Left lung (tissue), 14 donors: ENCODE results near the gene RYR2. TPM values are rescaled to one million over a fixed set of nuclear protein-coding genes. Genes with fewer than 3 reads are reported as not detected.
A peak's percentile ranks its signal among the peaks of the same experiment; 100 is the strongest.

ENCODE experiments used
- ATAC-seq: fragments of 200-7000 bp; cut with Tn5 transposase; one replicate; pipeline ENCODE4 v1.9.1; 2020; ENCODE audit warnings: moderate library complexity
- DNase-seq, 4 donors: peaks; one replicate each; pipeline ENCODE4 v3.0.0-alpha.2; 2013 to 2020
- H3K27ac ChIP-seq, 2 donors: fragments of 200-600 bp; sonication (generic) in 1 of 2; one replicate each; pipeline versions ENCODE4 v1.5.0 to v1.8.0; 2020 to 2021
- H3K27me3 ChIP-seq, 2 donors: fragments of 200-600 bp; sonication (generic) in 1 of 2; one replicate each; pipeline versions ENCODE4 v1.5.0 to v1.8.0; 2020 to 2021
- H3K36me3 ChIP-seq, 2 donors: fragments of 200-600 bp; sonication (generic) in 1 of 2; one replicate each; pipeline versions ENCODE4 v1.5.0 to v1.8.0; 2020 to 2021
- H3K4me1 ChIP-seq, 2 donors: fragments of 200-600 bp; one replicate each; pipeline ENCODE4 v1.8.0; 2021
- H3K4me3 ChIP-seq, 2 donors: fragments of 200-600 bp; sonication (generic) in 1 of 2; one replicate each; pipeline versions ENCODE4 v1.5.0 to v1.8.0; 2020 to 2021; ENCODE audit warnings: mild to moderate bottlenecking in 1 of 2
- H3K9me3 ChIP-seq, 2 donors: fragments of 200-600 bp; sonication (generic) in 1 of 2; one replicate each; pipeline versions ENCODE4 v1.5.0 to v1.8.0; 2020 to 2021
- intact Hi-C, 2 donors: fragments of 100-400 bp; cut with DNase I; formaldehyde crosslinking; loops; one replicate each; pipeline versions ENCODE4 v1.11.2 to v1.14.2; 2022
- long read RNA-seq, 12 donors: library from polyadenylated mRNA in 2 of 12; unstranded in 2 of 12; transcript quantifications; one replicate each; pipeline ENCODE4 v2.0.0 and lab custom pipeline, GENCODE V29; 2019 to 2026
- polyA plus RNA-seq, 6 donors: library from polyadenylated mRNA; unstranded; fragments of 120-200 nt; gene quantifications; one replicate each; pipeline ENCODE4 v1.2.1, GENCODE V29; 2013; ENCODE audit not compliant: insufficient read length in 6 of 6
- total RNA-seq, 2 donors: library from RNA; stranded (reverse); fragmentation: NEBNext Ultra II Directional; extraction: Animal tissue kit (Norgen Biotek cat#: 25700); gene quantifications; one replicate each; pipeline ENCODE4 v1.2.1, GENCODE V29; 2021
- TF ChIP-seq, protein P1 (sequence below), 2 donors: fragments of 200-600 bp; sonication (generic) in 1 of 2; IDR thresholded peaks; one replicate each; pipeline versions ENCODE4 v1.5.0 to v1.8.0; 2021; ENCODE audit warnings: antibody characterized with exemption in 2 of 2
- donor health status: DM: no; HTN: yes; CAD: no.
- donor health status: DM: no; HTN: no; CAD: no.

RYR2 gene
- total RNA-seq: 10 to 100 TPM in 1 of 2 donors, 1 to 10 TPM in 1; 4.7 to 10.3 TPM
- polyA plus RNA-seq: 1 to 10 TPM; 5.0 to 9.4 (median 7.6) TPM
- long read RNA-seq, donor 1: 0 reads
- long read RNA-seq, donor 2: 0 reads
- long read RNA-seq, donor 3: 0 reads
- long read RNA-seq, donor 4: 0 reads
- long read RNA-seq, donor 5: 0 reads
- long read RNA-seq, donor 6: 0 reads
- long read RNA-seq, donor 7: 0 reads
- long read RNA-seq, donor 8: 0 reads
- long read RNA-seq, donor 9: 0 reads
- long read RNA-seq, donor 10, partial matches to known transcripts: 0 of 2 reads
- long read RNA-seq, donor 10, other reads (novel, unspliced or antisense): 2 of 2 reads
- long read RNA-seq, donor 11: 0 reads
- long read RNA-seq, donor 12, partial matches to known transcripts: 0 of 1 reads
- long read RNA-seq, donor 12, other reads (novel, unspliced or antisense): 0 of 1 reads

DNA sequence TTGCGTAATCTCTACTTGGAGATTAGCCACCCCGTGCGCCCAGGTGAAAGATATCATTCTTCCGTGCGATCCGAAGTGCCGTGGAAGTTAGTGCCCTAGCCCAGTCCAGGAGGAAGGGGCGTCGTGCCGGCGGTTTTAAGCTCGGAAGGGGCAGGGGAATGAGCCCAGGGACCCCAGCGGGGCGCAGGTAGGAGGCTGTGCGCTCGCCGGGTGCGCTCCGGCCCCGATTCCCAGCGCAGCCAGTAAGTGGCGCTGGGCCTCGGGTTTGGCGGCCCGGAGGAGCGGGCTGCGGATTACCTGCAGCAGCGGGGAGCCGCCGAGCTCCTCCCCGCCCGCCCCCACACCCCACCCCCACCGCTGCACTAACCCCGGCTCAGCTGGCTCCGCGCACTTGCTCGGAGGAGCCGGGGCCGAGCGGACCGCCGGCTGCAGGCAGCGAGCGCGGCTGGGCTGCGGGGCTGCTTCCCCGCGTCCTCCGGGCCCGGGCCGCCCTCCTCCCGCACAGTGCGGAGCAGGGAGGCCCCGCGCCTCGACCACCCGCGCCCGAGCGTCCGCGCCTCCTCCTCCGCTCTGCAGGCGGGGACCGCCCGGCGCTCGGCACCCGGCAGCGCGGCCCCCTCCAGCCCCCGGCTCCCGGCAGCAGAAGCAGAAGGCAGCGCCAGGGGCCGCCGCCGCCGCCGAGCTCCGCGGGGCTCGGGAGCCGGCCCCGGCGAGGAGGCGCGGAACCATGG is at the start of gene RYR2:
Gene RYR2 (plus strand): TSS at position 390 of the 731 bp plus-strand sequence. CDS start 338 bp downstream, at position 728.
- peak in 3 of 4 donors; percentile 38 to 68 (median 58) for DNase-seq
- H3K27me3 ChIP-seq: peaks cover 26 to 80% of the 10 kb centered on the region in 2 donors

DNA sequence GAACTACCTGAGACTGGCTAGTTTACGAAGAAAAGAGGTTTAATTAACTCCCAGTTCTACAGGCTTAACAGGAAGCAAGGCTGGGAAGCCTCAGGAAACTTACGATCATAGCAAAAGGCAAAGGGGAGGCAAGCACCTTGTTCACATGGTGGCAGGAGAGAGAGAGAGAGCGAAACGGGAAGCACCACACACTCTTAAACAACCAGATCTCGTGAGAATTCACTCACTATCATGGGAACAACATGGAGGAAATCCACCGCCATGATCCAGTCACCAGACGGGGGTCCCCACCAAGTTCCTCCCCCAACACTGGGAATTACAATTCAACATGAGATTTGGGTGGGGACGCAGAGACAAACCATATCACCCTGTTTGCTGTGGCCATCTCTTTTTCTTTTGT is 49.5 kb upstream of the RYR2 start:
- TF ChIP-seq, protein P1, sequence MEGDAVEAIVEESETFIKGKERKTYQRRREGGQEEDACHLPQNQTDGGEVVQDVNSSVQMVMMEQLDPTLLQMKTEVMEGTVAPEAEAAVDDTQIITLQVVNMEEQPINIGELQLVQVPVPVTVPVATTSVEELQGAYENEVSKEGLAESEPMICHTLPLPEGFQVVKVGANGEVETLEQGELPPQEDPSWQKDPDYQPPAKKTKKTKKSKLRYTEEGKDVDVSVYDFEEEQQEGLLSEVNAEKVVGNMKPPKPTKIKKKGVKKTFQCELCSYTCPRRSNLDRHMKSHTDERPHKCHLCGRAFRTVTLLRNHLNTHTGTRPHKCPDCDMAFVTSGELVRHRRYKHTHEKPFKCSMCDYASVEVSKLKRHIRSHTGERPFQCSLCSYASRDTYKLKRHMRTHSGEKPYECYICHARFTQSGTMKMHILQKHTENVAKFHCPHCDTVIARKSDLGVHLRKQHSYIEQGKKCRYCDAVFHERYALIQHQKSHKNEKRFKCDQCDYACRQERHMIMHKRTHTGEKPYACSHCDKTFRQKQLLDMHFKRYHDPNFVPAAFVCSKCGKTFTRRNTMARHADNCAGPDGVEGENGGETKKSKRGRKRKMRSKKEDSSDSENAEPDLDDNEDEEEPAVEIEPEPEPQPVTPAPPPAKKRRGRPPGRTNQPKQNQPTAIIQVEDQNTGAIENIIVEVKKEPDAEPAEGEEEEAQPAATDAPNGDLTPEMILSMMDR (IDR thresholded peaks at IDR 0.05): no peak
- H3K27ac ChIP-seq: no peak overlapping the region
- no peaks in the 10 kb centered on the region for H3K27me3 ChIP-seq
- no peak for DNase-seq
- no peak overlapping the region for H3K4me3 ChIP-seq
- H3K4me1 ChIP-seq: no peaks in the 10 kb centered on the region
- no peaks in the 10 kb centered on the region for H3K36me3 ChIP-seq
- intact Hi-C loops: no loop called here
- ATAC-seq: no peak
- H3K9me3 ChIP-seq: peaks cover 0 to 7% of the 10 kb centered on the region in 2 donors

More for the DNA sequence above, at the start of gene RYR2:
- peak within 1 kb of the TSS; percentile 40 to 42 for H3K4me3 ChIP-seq
- H3K36me3 ChIP-seq: no peaks in the 10 kb centered on the region
- peak; percentile 89 for ATAC-seq
- no peaks in the 10 kb centered on the region for H3K4me1 ChIP-seq
- H3K27ac ChIP-seq: no peak within 1 kb of the TSS
- intact Hi-C loops: no loop called here
- H3K9me3 ChIP-seq: no peaks in the 10 kb centered on the region
- TF ChIP-seq, protein P1 (IDR thresholded peaks at IDR 0.05): peak; percentile 19 to 27

DNA sequence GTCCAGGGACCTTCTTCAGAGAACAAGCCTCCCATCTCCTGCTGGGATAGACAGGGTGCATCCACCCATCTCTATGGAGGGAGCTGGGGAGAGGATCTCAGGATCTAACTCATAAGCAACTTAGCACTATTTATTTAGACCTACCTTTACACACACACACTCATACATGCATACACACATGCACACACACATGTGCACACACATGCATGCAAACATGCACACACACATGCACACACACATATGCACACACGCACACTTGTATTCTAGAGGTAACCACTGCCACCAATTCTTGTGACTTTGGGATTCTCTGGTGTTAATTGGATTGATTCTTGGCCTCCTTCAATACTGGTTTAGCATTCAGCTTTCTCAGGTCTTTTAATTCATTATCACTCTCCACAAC is 47.5 kb upstream of the RYR2 start:
- Histone ChIP-seq H3K4me1 (no peaks in the 10 kb centered on the region), H3K36me3 (no peaks in the 10 kb centered on the region), H3K27ac (no peak overlapping the region), H3K27me3 (no peaks in the 10 kb centered on the region), H3K4me3 (no peak overlapping the region), H3K9me3 (peaks cover 0 to 7% of the 10 kb centered on the region in 2 donors)
- TF ChIP-seq, protein P1 (IDR thresholded peaks at IDR 0.05): no peak
- intact Hi-C loops: no loop called here
- ATAC-seq (no peak), DNase-seq (no peak)

DNA sequence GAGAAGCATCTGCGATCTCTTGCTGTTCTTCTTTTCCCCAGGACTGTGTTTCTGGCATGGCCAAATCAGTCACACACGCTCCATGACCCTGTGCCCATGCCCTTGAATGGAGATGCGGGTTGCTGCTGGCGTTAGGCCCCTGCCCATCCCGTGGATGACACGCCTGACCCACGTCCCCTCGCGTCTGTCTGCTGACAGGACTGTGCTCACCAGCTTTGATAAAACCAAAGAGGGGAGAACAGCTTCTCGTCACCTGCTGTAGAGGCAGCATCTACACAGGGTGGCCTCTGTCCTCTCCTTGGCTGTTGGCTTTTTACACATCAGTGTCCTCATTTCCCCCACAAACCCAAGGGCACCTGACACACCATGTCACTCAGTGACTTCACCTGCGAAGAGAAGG is 44.6 kb upstream of the RYR2 start:
- Histone ChIP-seq H3K9me3 (no peaks in the 10 kb centered on the region), H3K36me3 (no peaks in the 10 kb centered on the region), H3K27ac (peak overlapping the region in 1 of 2 donors; percentile 26), H3K4me1 (no peaks in the 10 kb centered on the region), H3K4me3 (no peak overlapping the region), H3K27me3 (no peaks in the 10 kb centered on the region)
- intact Hi-C loops: no loop called here
- DNase-seq (no peak), ATAC-seq (no peak)
- TF ChIP-seq, protein P1 (IDR thresholded peaks at IDR 0.05): no peak

DNA sequence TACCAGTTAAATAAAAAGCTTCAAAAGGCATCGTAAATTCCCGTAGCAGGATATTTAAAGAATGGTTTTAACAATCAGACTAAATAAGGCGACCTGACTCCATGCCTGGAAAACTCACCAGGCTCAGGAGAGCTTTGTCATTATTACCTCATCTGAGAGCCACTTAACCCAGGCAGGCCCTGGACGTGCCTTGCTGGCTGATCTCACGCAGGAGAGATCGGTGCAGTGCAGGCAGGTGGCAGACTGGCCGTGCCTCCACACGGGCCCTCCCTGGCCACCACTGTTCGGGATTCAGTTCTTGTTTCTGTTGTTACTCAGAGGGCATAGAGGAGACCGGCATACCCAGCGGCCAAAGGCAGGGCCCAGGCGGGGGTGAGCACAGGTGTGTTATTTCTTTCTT is 44.1 kb upstream of the RYR2 start:
- Histone ChIP-seq H3K9me3 (no peaks in the 10 kb centered on the region), H3K4me1 (no peaks in the 10 kb centered on the region), H3K27me3 (no peaks in the 10 kb centered on the region), H3K36me3 (no peaks in the 10 kb centered on the region), H3K4me3 (no peak overlapping the region), H3K27ac (peak overlapping the region in 1 of 2 donors; percentile 26)
- intact Hi-C loops: no loop called here
- TF ChIP-seq, protein P1 (IDR thresholded peaks at IDR 0.05): no peak
- DNase-seq (peak in 3 of 4 donors; percentile 66 to 77 (median 70)), ATAC-seq (peak; percentile 99)
